OCI-LY1 (cell line): ENCODE results near the gene REXO2.

ENCODE experiments used
- CTCF ChIP-seq: fragments of 200-600 bp; sonication (generic), shearing (Covaris generic); IDR thresholded peaks from 2 replicates; pipeline ENCODE4 v1.5.1; 2017; ENCODE audit warnings: mild to moderate bottlenecking, antibody characterized with exemption, low read length, moderate library complexity, mixed read lengths
- EZH2 ChIP-seq: fragments of 200-600 bp; sonication (generic), shearing (Covaris generic); IDR thresholded peaks from 2 replicates; pipeline ENCODE4 v1.8.0; 2017; ENCODE audit warnings: borderline replicate concordance, mixed run types, mild to moderate bottlenecking, antibody characterized with exemption, low read length, moderate library complexity, mixed read lengths

GRCh38 chr11:114447444-114447843 is 8.2 kb downstream of the REXO2 start:
- TF ChIP-seq EZH2 (no peak), CTCF (no peak)
